Karpas-422 (cell line): ENCODE data around the gene IL3. TPM values are rescaled to one million over a fixed set of nuclear protein-coding genes. Genes with fewer than 3 reads are reported as not detected.
"Not testable (repeated sequence)": the region's sequence is repeated elsewhere in the genome, so short reads cannot be mapped to it uniquely, and the experiment has no call there.

Experiments
- DNase-seq: peaks from one replicate; pipeline ENCODE4 v3.0.0-alpha.2; 2015
- H2AFZ ChIP-seq: fragments of 200-600 bp; sonication (generic); 2 replicates; pipeline ENCODE4 v1.6.1; 2014; ENCODE audit warnings: antibody characterized with exemption, low read length, mixed read lengths
- H3K27ac ChIP-seq: fragments of 200-600 bp; sonication (generic); 2 replicates; pipeline ENCODE4 v1.5.1; 2014; ENCODE audit warnings: mild to moderate bottlenecking, low read length, moderate library complexity
- H3K27me3 ChIP-seq: fragments of 200-600 bp; sonication (generic); 2 replicates; pipeline ENCODE4 v1.6.1; 2014; ENCODE audit warnings: low read length, mixed read lengths
- H3K36me3 ChIP-seq: fragments of 200-600 bp; sonication (generic); 2 replicates; pipeline ENCODE4 v1.6.1; 2014; ENCODE audit warnings: low read length, mixed read lengths; ENCODE audit not compliant: insufficient read depth
- H3K4me1 ChIP-seq: fragments of 200-600 bp; sonication (generic); 2 replicates; pipeline ENCODE4 v1.6.1; 2014; ENCODE audit warnings: mild to moderate bottlenecking, low read length, mixed read lengths
- H3K4me2 ChIP-seq: fragments of 200-600 bp; sonication (generic); 2 replicates; pipeline ENCODE4 v1.6.1; 2014; ENCODE audit warnings: low read length, low read depth, mild to moderate bottlenecking; ENCODE audit not compliant: poor library complexity, severe bottlenecking
- H3K4me3 ChIP-seq: fragments of 200-600 bp; sonication (generic); 2 replicates; pipeline ENCODE4 v1.5.1; 2014; ENCODE audit warnings: mild to moderate bottlenecking, antibody characterized with exemption, low read length, mixed read lengths
- H3K79me2 ChIP-seq: fragments of 200-600 bp; sonication (generic); 2 replicates; pipeline ENCODE4 v1.6.1; 2014; ENCODE audit warnings: mild to moderate bottlenecking, low read length, mixed read lengths
- H3K9ac ChIP-seq: fragments of 200-600 bp; sonication (generic); 2 replicates; pipeline ENCODE4 v1.6.0; 2014; ENCODE audit warnings: low read length
- H3K9me2 ChIP-seq: fragments of 200-600 bp; sonication (generic), shearing (Covaris generic); replicated peaks from 2 replicates; pipeline ENCODE4 v1.6.0; 2014; ENCODE audit warnings: mild to moderate bottlenecking, low read length, moderate library complexity; ENCODE audit not compliant: insufficient read depth
- H3K9me3 ChIP-seq: fragments of 300-700, 200-600 bp; sonication (generic); 2 replicates; pipeline ENCODE4 v1.6.1; 2014; ENCODE audit warnings: low read length, mixed read lengths
- H4K20me1 ChIP-seq: fragments of 200-600 bp; sonication (generic); 2 replicates; pipeline ENCODE4 v1.6.1; 2014; ENCODE audit warnings: mild to moderate bottlenecking, antibody characterized with exemption, low read length, low read depth; ENCODE audit not compliant: insufficient read depth
- total RNA-seq: library from RNA; depleted of rRNA; stranded (reverse); fragments of >200 nt; shearing (Covaris generic); gene quantifications from 2 replicates; pipeline ENCODE4 v1.2.3, GENCODE V29; 2014; ENCODE audit warnings: low replicate concordance

The IL3 gene
- total RNA-seq, 1 experiment from 2014 or later, result not detected

DNA sequence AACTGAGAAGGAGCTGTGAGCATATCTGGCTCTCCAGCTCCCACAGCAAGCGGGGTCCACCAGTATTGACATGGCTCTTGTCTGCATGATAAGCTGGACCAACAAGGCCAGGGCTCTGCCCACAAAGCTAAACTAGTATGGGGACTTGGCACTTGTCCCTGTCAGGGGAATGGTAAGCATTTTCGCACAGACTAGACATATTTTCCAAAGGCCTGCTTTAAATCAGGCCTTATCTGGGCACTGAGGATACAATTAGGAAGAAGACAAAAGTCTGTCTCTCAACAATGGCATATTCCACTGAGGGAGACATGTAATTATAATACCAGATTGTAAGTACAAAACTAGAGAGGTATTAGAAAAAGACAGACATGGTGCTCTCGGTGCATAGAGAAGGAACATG is 45.2 kb downstream of the IL3 start:
- Histone ChIP-seq H3K4me2 (no peak overlapping the region), H3K79me2 (no peaks in the 10 kb centered on the region), H3K4me1 (peaks cover 15% of the 10 kb centered on the region), H3K9me2 (no peaks in the 10 kb centered on the region), H4K20me1 (no peaks in the 10 kb centered on the region), H3K4me3 (no peak overlapping the region), H2AFZ (no peak overlapping the region), H3K36me3 (no peaks in the 10 kb centered on the region), H3K27me3 (no peaks in the 10 kb centered on the region), H3K9me3 (no peaks in the 10 kb centered on the region), H3K9ac (no peak overlapping the region), H3K27ac (no peak overlapping the region)
- DNase-seq, result no peak

DNA sequence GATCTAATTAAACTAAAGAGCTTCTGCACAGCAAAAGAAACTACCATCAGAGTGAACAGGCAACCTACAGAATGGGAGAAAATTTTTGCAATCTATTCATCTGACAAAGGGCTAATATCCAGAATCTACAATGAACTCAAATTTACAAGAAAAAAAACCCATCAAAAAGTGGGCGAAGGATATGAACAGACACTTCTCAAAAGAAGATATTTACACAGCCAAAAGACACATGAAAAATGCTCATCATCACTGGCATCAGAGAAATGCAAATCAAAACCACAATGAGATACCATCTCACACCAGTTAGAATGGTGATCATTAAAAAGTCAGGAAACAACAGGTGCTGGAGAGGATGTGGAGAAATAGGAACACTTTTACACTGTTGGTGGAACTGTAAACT is 48.0 kb downstream of the IL3 start:
- H3K9ac ChIP-seq, H3K79me2 ChIP-seq, H2AFZ ChIP-seq, H3K4me1 ChIP-seq, H4K20me1 ChIP-seq, H3K4me2 ChIP-seq, H3K4me3 ChIP-seq, H3K27ac ChIP-seq, DNase-seq, H3K36me3 ChIP-seq, H3K9me3 ChIP-seq, H3K9me2 ChIP-seq, H3K27me3 ChIP-seq: not testable (repeated sequence)

GRCh38 chr5:132108957-132109356 is 48.5 kb downstream of the IL3 start:
- H3K9ac ChIP-seq, H3K27me3 ChIP-seq, H4K20me1 ChIP-seq: not testable (repeated sequence)

GRCh38 chr5:132109494-132110053 is 49.1 kb downstream of the IL3 start:
- H3K36me3 ChIP-seq, result no peaks in the 10 kb centered on the region

More at GRCh38 chr5:132108957-132109356, 48.5 kb downstream of the IL3 start:
- H2AFZ ChIP-seq, H3K79me2 ChIP-seq, H3K9me2 ChIP-seq, H3K9me3 ChIP-seq, H3K36me3 ChIP-seq, H3K4me3 ChIP-seq, H3K27ac ChIP-seq, H3K4me1 ChIP-seq, H3K4me2 ChIP-seq, DNase-seq: not testable (repeated sequence)

DNA sequence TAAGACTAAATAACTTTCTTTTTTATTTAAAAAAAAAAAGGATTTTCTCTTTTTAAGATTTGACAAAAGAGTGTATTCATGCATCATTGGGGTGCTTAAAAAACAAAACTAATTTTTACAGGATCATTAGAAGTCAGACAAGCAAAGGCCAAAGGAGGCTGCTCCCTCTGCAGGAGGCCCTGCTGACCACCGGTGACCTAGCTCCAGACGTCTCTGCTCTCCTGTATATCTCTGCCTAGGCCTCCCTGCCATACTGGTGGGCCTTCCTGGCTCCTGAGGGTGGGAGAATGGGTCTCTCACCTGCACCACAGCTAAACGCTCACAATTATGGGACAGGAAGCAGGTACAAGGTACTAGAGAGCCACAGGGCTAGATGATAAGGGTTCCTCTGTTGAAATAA is 49.7 kb downstream of the IL3 start:
- Histone ChIP-seq H3K9ac (no peak overlapping the region), H3K4me2 (no peak overlapping the region), H3K79me2 (no peaks in the 10 kb centered on the region), H3K36me3 (no peaks in the 10 kb centered on the region), H3K4me3 (no peak overlapping the region), H3K9me2 (no peaks in the 10 kb centered on the region), H3K9me3 (no peaks in the 10 kb centered on the region), H2AFZ (no peak overlapping the region), H3K4me1 (no peaks in the 10 kb centered on the region), H3K27ac (no peak overlapping the region), H4K20me1 (no peaks in the 10 kb centered on the region), H3K27me3 (no peaks in the 10 kb centered on the region)
- DNase-seq, result no peak

More at GRCh38 chr5:132109494-132110053, 49.1 kb downstream of the IL3 start:
- no peaks in the 10 kb centered on the region for H4K20me1 ChIP-seq
- H3K27me3 ChIP-seq, result no peaks in the 10 kb centered on the region
- H2AFZ ChIP-seq, result no peak overlapping the region
- DNase-seq, result no peak
- no peaks in the 10 kb centered on the region for H3K9me2 ChIP-seq
- H3K79me2 ChIP-seq, result no peaks in the 10 kb centered on the region
- H3K4me1 ChIP-seq, result no peaks in the 10 kb centered on the region
- H3K4me3 ChIP-seq, result no peak overlapping the region
- H3K9me3 ChIP-seq, result no peaks in the 10 kb centered on the region
- H3K4me2 ChIP-seq, result no peak overlapping the region
- no peak overlapping the region for H3K9ac ChIP-seq
- no peak overlapping the region for H3K27ac ChIP-seq

- Histone ChIP-seq H3K4me1 (no peaks in the 10 kb centered on the region), H3K4me2 (no peak overlapping the region), H3K27ac (no peak overlapping the region), H3K27me3 (no peaks in the 10 kb centered on the region), H3K36me3 (no peaks in the 10 kb centered on the region), H3K9me2 (no peaks in the 10 kb centered on the region), H2AFZ (no peak overlapping the region), H4K20me1 (no peaks in the 10 kb centered on the region), H3K4me3 (no peak overlapping the region), H3K9me3 (no peaks in the 10 kb centered on the region), H3K9ac (no peak overlapping the region), H3K79me2 (no peaks in the 10 kb centered on the region)
- no peak for DNase-seq
Observed at GRCh38 chr5:132110930-132111329, 50.5 kb downstream of the IL3 start.

DNA sequence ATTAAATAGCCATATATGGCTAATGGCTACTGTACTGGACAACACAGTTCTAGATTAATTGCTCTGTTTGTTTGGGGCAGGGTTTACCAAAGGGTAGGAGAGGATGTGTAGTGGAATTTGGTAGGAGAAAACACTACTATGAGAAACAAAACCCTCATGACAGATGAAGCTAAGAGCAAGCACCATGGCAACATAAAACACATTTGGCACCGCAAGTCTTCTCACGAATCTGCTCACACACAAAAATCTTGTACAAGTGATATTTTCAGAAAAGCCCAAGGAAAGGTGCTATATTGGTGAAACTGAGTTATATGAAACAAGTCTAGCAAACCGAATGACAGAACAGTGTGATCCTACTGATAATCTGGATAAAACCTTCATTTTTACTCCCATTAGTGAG is 51.7 kb downstream of the IL3 start:
- Histone ChIP-seq H2AFZ (no peak overlapping the region), H3K36me3 (no peaks in the 10 kb centered on the region), H3K4me2 (no peak overlapping the region), H3K9ac (no peak overlapping the region), H3K27ac (no peak overlapping the region), H3K9me2 (no peaks in the 10 kb centered on the region), H4K20me1 (no peaks in the 10 kb centered on the region), H3K9me3 (no peaks in the 10 kb centered on the region), H3K4me3 (no peak overlapping the region), H3K79me2 (no peaks in the 10 kb centered on the region), H3K27me3 (no peaks in the 10 kb centered on the region), H3K4me1 (no peaks in the 10 kb centered on the region)
- DNase-seq, result no peak
